Measurements from ENCODE around the gene AP5B1. TPM values are rescaled to one million over a fixed set of nuclear protein-coding genes. Genes with fewer than 3 reads are reported as not detected.

AP5B1 gene
- total RNA-seq, result 16.2 TPM

- DNase-seq (ENCODE audit: low read depth in 2 of 3, low spot score in 2 of 3), result peak; percentile 41 to 78 (median 56)
Observed at GRCh38 chr11:65780770-65781151, at the start of gene AP5B1. Gene AP5B1 (minus strand): TSS chr11:65780976. CDS start chr11:65780591, 385 bp downstream.

- DNase-seq (ENCODE audit: low read depth in 2 of 3, low spot score in 2 of 3), result no peak
Observed at GRCh38 chr11:65829459-65829858, 48.7 kb upstream of the AP5B1 start.

- DNase-seq (ENCODE audit: low read depth in 2 of 3, low spot score in 2 of 3), result no peak
Observed at GRCh38 chr11:65826984-65827735, 46.4 kb upstream of the AP5B1 start.

- no peak for DNase-seq (ENCODE audit: low read depth in 2 of 3, low spot score in 2 of 3)
Observed at GRCh38 chr11:65822776-65823528, 42.2 kb upstream of the AP5B1 start.

- no peak for DNase-seq (ENCODE audit: low read depth in 2 of 3, low spot score in 2 of 3)
Observed at GRCh38 chr11:65821107-65821506, 40.3 kb upstream of the AP5B1 start.

- peak; percentile 90 to 93 (median 91) for DNase-seq (ENCODE audit: low read depth in 2 of 3, low spot score in 2 of 3)
Observed at GRCh38 chr11:65817835-65818680, 37.3 kb upstream of the AP5B1 start.

GRCh38 chr11:65817312-65817834 is 36.6 kb upstream of the AP5B1 start:
- DNase-seq (ENCODE audit: low read depth in 2 of 3, low spot score in 2 of 3), result no peak

- no peak for DNase-seq (ENCODE audit: low read depth in 2 of 3, low spot score in 2 of 3)
Observed at GRCh38 chr11:65816696-65817095, 35.9 kb upstream of the AP5B1 start.

- DNase-seq (ENCODE audit: low read depth in 2 of 3, low spot score in 2 of 3), result no peak
Observed at GRCh38 chr11:65814986-65815565, 34.3 kb upstream of the AP5B1 start.

- DNase-seq (ENCODE audit: low read depth in 2 of 3, low spot score in 2 of 3), result no peak
Observed at GRCh38 chr11:65814131-65814985, 33.6 kb upstream of the AP5B1 start.

GRCh38 chr11:65811764-65812475 is 31.1 kb upstream of the AP5B1 start:
- no peak for DNase-seq (ENCODE audit: low read depth in 2 of 3, low spot score in 2 of 3)

- peak in 1 of 3 donors; percentile 42 for DNase-seq (ENCODE audit: low read depth in 2 of 3, low spot score in 2 of 3)
Observed at GRCh38 chr11:65810046-65810868, 29.5 kb upstream of the AP5B1 start.

- DNase-seq (ENCODE audit: low read depth in 2 of 3, low spot score in 2 of 3), result no peak
Observed at GRCh38 chr11:65809496-65809895, 28.7 kb upstream of the AP5B1 start.

GRCh38 chr11:65808744-65809341 is 28.1 kb upstream of the AP5B1 start:
- DNase-seq (ENCODE audit: low read depth in 2 of 3, low spot score in 2 of 3), result no peak

- peak in 1 of 3 donors; percentile 24 for DNase-seq (ENCODE audit: low read depth in 2 of 3, low spot score in 2 of 3)
Observed at GRCh38 chr11:65806979-65807378, 26.2 kb upstream of the AP5B1 start.

- no peak for DNase-seq (ENCODE audit: low read depth in 2 of 3, low spot score in 2 of 3)
Observed at GRCh38 chr11:65803797-65804492, 23.2 kb upstream of the AP5B1 start.

- no peak for DNase-seq (ENCODE audit: low read depth in 2 of 3, low spot score in 2 of 3)
Observed at GRCh38 chr11:65802841-65803240, 22.1 kb upstream of the AP5B1 start.

All from hematopoietic multipotent progenitor cell (in vitro differentiated cells).